Activated CD8-positive, alpha-beta memory T cell treated with anti-CD3 and anti-CD28 coated beads, Interleukin-2, amount 50 U/mL, for 1 hour (primary cell): ENCODE measurements around the gene GPR183.
"Not testable (repeated sequence)": the region's sequence is repeated elsewhere in the genome, so short reads cannot be mapped to it uniquely, and the experiment has no call there.

Experiments
- DNase-seq: peaks from one replicate; pipeline ENCODE4 v3.0.0-alpha.2; 2020; ENCODE audit errors: extremely low read depth

GPR183 gene

DNA sequence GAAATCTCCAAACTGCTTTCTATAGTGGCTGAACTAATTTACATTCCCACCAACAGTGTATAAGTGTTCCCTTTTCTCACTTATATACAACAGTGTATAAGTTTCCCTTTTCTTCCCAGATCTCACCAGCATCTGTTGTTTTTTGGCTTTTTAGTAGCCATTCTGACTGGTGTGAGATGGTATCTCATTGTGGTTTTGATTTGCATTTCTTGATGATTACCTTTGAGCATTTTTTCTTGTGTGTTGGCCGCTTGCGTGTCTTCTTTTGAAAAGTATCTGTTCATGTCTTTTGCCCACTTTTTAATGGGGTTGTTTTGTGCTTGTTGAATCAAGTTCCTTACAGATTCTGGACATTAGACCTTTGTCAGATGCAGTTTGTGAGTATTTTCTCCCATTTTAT lies 57.6 kb downstream of the GPR183 start:
- DNase-seq = not testable (repeated sequence)

DNA sequence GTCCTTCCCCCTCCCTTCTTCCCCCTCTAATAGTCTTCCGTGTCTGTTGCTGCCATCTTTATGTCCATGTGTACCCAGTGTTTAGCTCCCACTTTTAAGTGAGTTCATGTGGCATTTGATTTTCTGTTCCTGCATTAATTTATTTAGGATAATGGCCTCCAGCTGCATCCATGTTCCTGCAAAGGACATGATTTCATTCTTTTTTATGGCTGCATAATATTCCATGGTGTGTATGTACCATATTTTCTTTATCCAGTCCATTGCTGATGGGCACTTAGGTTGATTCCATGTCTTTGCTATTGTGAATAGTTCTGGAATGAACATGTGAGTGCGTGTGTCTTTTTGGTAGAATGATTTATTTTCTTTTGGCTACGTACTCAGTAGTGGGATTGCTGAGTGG lies 58.0 kb downstream of the GPR183 start:
- not testable (repeated sequence) for DNase-seq

DNA sequence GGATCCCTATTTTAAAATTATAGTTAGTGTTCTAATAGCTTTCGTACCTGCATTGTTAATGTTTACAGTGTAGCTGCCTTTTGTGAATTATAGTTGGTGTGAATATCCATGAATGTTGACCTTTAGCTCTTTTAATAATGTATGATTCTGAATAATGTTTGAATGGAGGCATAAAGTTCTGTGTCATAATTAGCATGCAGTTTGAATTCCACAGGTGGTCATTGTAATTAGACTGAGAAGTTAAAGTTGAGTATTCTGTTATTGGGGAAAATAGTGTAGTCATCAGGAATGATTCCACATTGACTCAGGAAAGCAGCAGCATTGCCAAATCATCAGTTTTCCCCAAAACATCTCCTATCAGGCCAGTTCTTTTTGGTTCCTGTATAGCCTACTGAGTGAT lies 61.1 kb downstream of the GPR183 start:
- no peak for DNase-seq
